Activated CD8-positive, alpha-beta T cell treated with anti-CD3 and anti-CD28 coated beads, Interleukin-2, amount 10 ng/mL, durations not matched to agents 7 days and 5 days (primary cell): Measurements from ENCODE around the gene OOSP2. TPM values are rescaled to one million over a fixed set of nuclear protein-coding genes. Genes with fewer than 3 reads are reported as not detected.
"Not testable (repeated sequence)": the region's sequence is repeated elsewhere in the genome, so short reads cannot be mapped to it uniquely, and the experiment has no call there.

Experiments used
- ATAC-seq: fragments of 150-1000 bp; cut with Tn5 transposase; one replicate; pipeline ENCODE4 v1.10.0; 2021; ENCODE audit warnings: moderate library complexity
- CTCF ChIA-PET: fragments of 350-600 bp; sonication (Branson Sonifier 250); formaldehyde crosslinking; loops from one replicate; lab custom pipeline; 2021; ENCODE audit warnings: antibody characterized with exemption; lab: Charles Lee
- POLR2A ChIA-PET: fragments of 350-600 bp; sonication (Branson Sonifier 250); formaldehyde crosslinking; loops from one replicate; lab custom pipeline; 2021; ENCODE audit warnings: antibody characterized with exemption; lab: Charles Lee
- DNase-seq: peaks from one replicate; pipeline ENCODE4 v3.0.0-alpha.2; 2020
- H3K27ac Mint-ChIP-seq: one replicate; pipeline ENCODE4 v1.8.0; 2021; ENCODE audit warnings: mild to moderate bottlenecking, mixed read lengths
- H3K27me3 Mint-ChIP-seq: one replicate; pipeline ENCODE4 v1.8.0; 2021; ENCODE audit warnings: low read depth, mixed read lengths
- H3K36me3 Mint-ChIP-seq: one replicate; pipeline ENCODE4 v1.8.0; 2021; ENCODE audit warnings: low read depth, mixed read lengths
- H3K4me1 Mint-ChIP-seq: one replicate; pipeline ENCODE4 v1.8.0; 2021; ENCODE audit warnings: low read depth, mixed read lengths
- H3K4me3 Mint-ChIP-seq: one replicate; pipeline ENCODE4 v1.8.0; 2021; ENCODE audit warnings: mild to moderate bottlenecking, mixed read lengths
- H3K9me3 Mint-ChIP-seq: one replicate; pipeline ENCODE4 v1.8.0; 2022; ENCODE audit warnings: mixed read lengths; ENCODE audit not compliant: insufficient read depth
- total RNA-seq, 2 experiments: library from RNA; stranded (reverse); gene quantifications; one replicate each; pipeline ENCODE4 v1.2.3, GENCODE V29; 2021

OOSP2 gene
- total RNA-seq, 2 experiments from 2014 or later = not detected

- H3K4me1 Mint-ChIP-seq = no peaks in the 10 kb centered on the region
- no peak within 1 kb of the TSS for H3K4me3 Mint-ChIP-seq
- CTCF ChIA-PET = no interaction called here
- no peak for ATAC-seq
- H3K27ac Mint-ChIP-seq = no peak within 1 kb of the TSS
- no peaks in the 10 kb centered on the region for H3K27me3 Mint-ChIP-seq
- H3K36me3 Mint-ChIP-seq = no peaks in the 10 kb centered on the region
- POLR2A ChIA-PET = no interaction called here
- no peaks in the 10 kb centered on the region for H3K9me3 Mint-ChIP-seq
- DNase-seq = no peak
These were observed 16.2 kb downstream of the OOSP2 start, which contains the start of gene MS4A3 for GRCh38 chr11:60056349-60056969. Gene MS4A3 (plus strand): TSS chr11:60056665. CDS start chr11:60061161, 4,496 bp downstream.

- H3K9me3 Mint-ChIP-seq = no peaks in the 10 kb centered on the region
- H3K4me1 Mint-ChIP-seq = no peaks in the 10 kb centered on the region
- ATAC-seq (no peak), DNase-seq (no peak)
- H3K27ac Mint-ChIP-seq = no peak overlapping the region
- no peaks in the 10 kb centered on the region for H3K27me3 Mint-ChIP-seq
- no peaks in the 10 kb centered on the region for H3K36me3 Mint-ChIP-seq
- H3K4me3 Mint-ChIP-seq = no peak overlapping the region
- CTCF ChIA-PET = no interaction called here
- POLR2A ChIA-PET = no interaction called here
These were observed 18.8 kb downstream of the OOSP2 start for GRCh38 chr11:60059052-60059451.

- Mint-ChIP-seq H3K4me3 (no peak overlapping the region), H3K27ac (no peak overlapping the region), H3K27me3 (no peaks in the 10 kb centered on the region), H3K36me3 (no peaks in the 10 kb centered on the region), H3K4me1 (no peaks in the 10 kb centered on the region), H3K9me3 (no peaks in the 10 kb centered on the region)
- DNase-seq (no peak), ATAC-seq (no peak)
- POLR2A ChIA-PET = no interaction called here
- CTCF ChIA-PET = no interaction called here
These were observed 19.5 kb downstream of the OOSP2 start for GRCh38 chr11:60059521-60060240.

GRCh38 chr11:60064111-60064510, 23.9 kb downstream of the OOSP2 start:
- Mint-ChIP-seq H3K27ac (no peak overlapping the region), H3K4me3 (no peak overlapping the region), H3K4me1 (no peaks in the 10 kb centered on the region), H3K27me3 (no peaks in the 10 kb centered on the region), H3K36me3 (no peaks in the 10 kb centered on the region), H3K9me3 (no peaks in the 10 kb centered on the region)
- ATAC-seq (no peak), DNase-seq (no peak)
- POLR2A ChIA-PET = no interaction called here
- CTCF ChIA-PET = no interaction called here

GRCh38 chr11:60065801-60066200, 25.6 kb downstream of the OOSP2 start:
- H3K4me3 Mint-ChIP-seq = no peak overlapping the region
- DNase-seq = no peak
- no peak overlapping the region for H3K27ac Mint-ChIP-seq
- no peaks in the 10 kb centered on the region for H3K4me1 Mint-ChIP-seq
- no peak for ATAC-seq
- no peaks in the 10 kb centered on the region for H3K36me3 Mint-ChIP-seq
- no peaks in the 10 kb centered on the region for H3K27me3 Mint-ChIP-seq
- no peaks in the 10 kb centered on the region for H3K9me3 Mint-ChIP-seq
- POLR2A ChIA-PET = no interaction called here
- CTCF ChIA-PET = no interaction called here

GRCh38 chr11:60069450-60069849, 29.2 kb downstream of the OOSP2 start:
- Mint-ChIP-seq H3K4me3 (no peak overlapping the region), H3K36me3 (no peaks in the 10 kb centered on the region), H3K27ac (no peak overlapping the region), H3K4me1 (no peaks in the 10 kb centered on the region), H3K9me3 (no peaks in the 10 kb centered on the region), H3K27me3 (no peaks in the 10 kb centered on the region)
- ChIA-PET CTCF (no interaction called here), POLR2A (no interaction called here)
- ATAC-seq (no peak), DNase-seq (no peak)

- H3K4me3 Mint-ChIP-seq, H3K9me3 Mint-ChIP-seq, ATAC-seq, H3K4me1 Mint-ChIP-seq, CTCF ChIA-PET, H3K27ac Mint-ChIP-seq, H3K36me3 Mint-ChIP-seq, POLR2A ChIA-PET, DNase-seq, H3K27me3 Mint-ChIP-seq: not testable (repeated sequence)
These were observed 31.4 kb downstream of the OOSP2 start for GRCh38 chr11:60071644-60072043.

- ATAC-seq = no peak
These were observed 37.1 kb downstream of the OOSP2 start for GRCh38 chr11:60077216-60077817.

GRCh38 chr11:60077981-60078380, 37.8 kb downstream of the OOSP2 start:
- ATAC-seq = no peak
- H3K9me3 Mint-ChIP-seq = no peaks in the 10 kb centered on the region
- CTCF ChIA-PET = no interaction called here

More at GRCh38 chr11:60077216-60077817, 37.1 kb downstream of the OOSP2 start:
- Mint-ChIP-seq H3K4me3 (no peak overlapping the region), H3K27ac (no peak overlapping the region), H3K36me3 (no peaks in the 10 kb centered on the region), H3K9me3 (no peaks in the 10 kb centered on the region), H3K27me3 (no peaks in the 10 kb centered on the region), H3K4me1 (no peaks in the 10 kb centered on the region)
- DNase-seq = no peak
- ChIA-PET POLR2A (no interaction called here), CTCF (interaction anchor here (1.0 kb wide), 1 partner anchor 21 kb away, joined by 3 read pairs; no protein-coding TSS in a partner anchor)

GRCh38 chr11:60078745-60079144, 38.5 kb downstream of the OOSP2 start:
- no peak overlapping the region for H3K4me3 Mint-ChIP-seq
- H3K36me3 Mint-ChIP-seq = no peaks in the 10 kb centered on the region
- H3K27ac Mint-ChIP-seq = no peak overlapping the region
- H3K27me3 Mint-ChIP-seq = no peaks in the 10 kb centered on the region
- POLR2A ChIA-PET = no interaction called here
- DNase-seq = no peak
- H3K9me3 Mint-ChIP-seq = no peaks in the 10 kb centered on the region
- CTCF ChIA-PET = no interaction called here
- no peaks in the 10 kb centered on the region for H3K4me1 Mint-ChIP-seq
- no peak for ATAC-seq

More at GRCh38 chr11:60077981-60078380, 37.8 kb downstream of the OOSP2 start:
- no peak overlapping the region for H3K27ac Mint-ChIP-seq
- no peak overlapping the region for H3K4me3 Mint-ChIP-seq
- POLR2A ChIA-PET = no interaction called here
- DNase-seq = no peak
- no peaks in the 10 kb centered on the region for H3K4me1 Mint-ChIP-seq
- H3K27me3 Mint-ChIP-seq = no peaks in the 10 kb centered on the region
- H3K36me3 Mint-ChIP-seq = no peaks in the 10 kb centered on the region

GRCh38 chr11:60080535-60080934, 40.3 kb downstream of the OOSP2 start:
- DNase-seq (no peak), ATAC-seq (no peak)
- no peaks in the 10 kb centered on the region for H3K9me3 Mint-ChIP-seq
- ChIA-PET CTCF (no interaction called here), POLR2A (no interaction called here)
- no peaks in the 10 kb centered on the region for H3K36me3 Mint-ChIP-seq
- H3K27me3 Mint-ChIP-seq = peaks cover 2% of the 10 kb centered on the region
- no peak overlapping the region for H3K4me3 Mint-ChIP-seq
- H3K27ac Mint-ChIP-seq = no peak overlapping the region
- no peaks in the 10 kb centered on the region for H3K4me1 Mint-ChIP-seq

- Mint-ChIP-seq H3K36me3 (no peaks in the 10 kb centered on the region), H3K27me3 (peaks cover 7% of the 10 kb centered on the region), H3K4me1 (no peaks in the 10 kb centered on the region), H3K27ac (no peak overlapping the region), H3K9me3 (no peaks in the 10 kb centered on the region), H3K4me3 (no peak overlapping the region)
- ChIA-PET POLR2A (interaction anchor here (0.6 kb wide), 1 partner anchor 1242 kb away, joined by 6 read pairs; no protein-coding TSS in a partner anchor), CTCF (no interaction called here)
- no peak for ATAC-seq
- DNase-seq = no peak
These were observed 44.5 kb downstream of the OOSP2 start for GRCh38 chr11:60084631-60085273.
